GM21529 (cell line): Measurements from ENCODE around the gene SLC4A2.
"Not testable (repeated sequence)": the region's sequence is repeated elsewhere in the genome, so short reads cannot be mapped to it uniquely, and the experiment has no call there.

Experiments used
- ATAC-seq: cut with Tn5 transposase; IDR thresholded peaks from one replicate; pipeline ENCODE4 v1.9.1; 2021; ENCODE audit not compliant: unreplicated experiment

SLC4A2 gene

DNA sequence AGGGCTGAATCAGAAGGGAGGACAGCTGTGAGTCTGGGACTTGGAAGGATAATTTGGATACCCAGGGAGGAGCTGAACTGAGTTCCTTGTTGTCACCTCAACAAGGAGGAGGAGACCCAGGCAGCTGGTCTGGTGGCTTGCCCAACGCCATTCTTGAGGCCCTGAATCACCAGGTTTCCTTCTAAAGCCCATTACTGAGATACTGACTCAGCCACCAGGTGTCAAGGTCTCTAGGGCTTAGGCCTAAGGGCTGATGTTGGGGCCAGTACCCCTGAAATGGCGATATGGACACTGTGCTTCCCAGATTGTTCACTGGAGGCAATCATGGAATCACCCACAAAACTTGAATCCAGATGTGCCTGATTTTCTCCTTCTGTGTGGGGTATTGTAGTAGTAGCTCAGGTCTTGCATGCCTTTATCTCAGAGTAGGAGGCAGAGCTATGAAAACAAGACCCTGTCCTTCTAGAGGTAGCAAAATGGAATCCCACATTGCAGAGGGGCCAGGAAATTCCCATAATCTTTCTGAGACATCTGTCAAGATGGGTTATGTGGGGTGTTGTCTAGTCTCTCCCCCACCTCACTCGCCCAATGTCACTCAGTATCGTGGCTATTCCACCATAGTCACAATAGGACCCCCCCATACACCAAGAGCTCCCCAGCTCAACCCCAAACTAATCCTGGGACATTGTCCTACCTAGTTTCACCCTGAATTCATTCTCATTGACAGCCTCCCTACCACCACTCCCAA lies 33.3 kb upstream of the SLC4A2 start:
- ATAC-seq, result no peak

DNA sequence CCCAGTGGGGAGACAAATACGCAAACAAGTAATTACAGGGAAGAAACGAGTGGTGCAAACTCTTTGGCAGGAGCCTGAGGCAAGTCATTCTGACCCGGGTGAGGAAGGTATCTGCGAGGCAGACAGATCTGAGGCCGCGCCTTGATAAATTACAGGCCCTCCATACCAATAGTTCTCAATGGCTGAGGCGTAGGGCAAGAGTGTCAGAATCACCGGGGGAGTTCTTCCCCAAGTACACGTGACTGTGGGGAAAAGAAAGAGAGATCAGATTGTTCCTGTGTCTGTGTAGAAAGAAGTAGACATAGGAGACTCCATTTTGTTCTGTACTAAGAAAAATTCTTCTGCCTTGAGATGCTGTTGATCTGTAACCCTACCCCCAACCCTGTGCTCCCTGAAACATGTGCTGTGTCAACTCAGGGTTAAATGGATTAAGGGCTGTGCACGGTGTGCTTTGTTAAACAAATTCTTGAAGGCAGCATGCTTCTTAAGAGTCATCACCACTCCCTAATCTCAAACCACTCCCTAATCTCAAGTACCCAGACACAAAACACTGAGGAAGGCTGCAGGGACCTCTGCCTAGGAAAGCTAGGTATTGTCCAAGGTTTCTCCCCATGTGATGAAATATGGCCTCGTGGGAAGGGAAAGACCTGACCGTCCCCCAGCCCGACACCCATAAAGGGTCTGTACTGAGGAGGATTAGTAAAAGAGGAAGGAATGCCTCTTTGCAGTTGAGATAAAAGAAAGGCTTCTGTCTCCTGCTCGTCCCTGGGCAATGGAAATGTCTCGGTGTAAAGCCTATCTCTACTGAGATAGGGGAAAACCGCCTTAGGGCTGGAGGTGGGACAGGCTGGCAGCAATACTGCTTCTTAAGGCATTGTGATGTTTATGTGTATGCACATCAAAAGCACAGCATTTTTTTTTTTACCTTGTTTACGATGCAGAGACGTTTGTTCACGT lies 32.3 kb upstream of the SLC4A2 start:
- not testable (repeated sequence) for ATAC-seq

GRCh38 chr7:151027728-151028130 lies 31.7 kb upstream of the SLC4A2 start:
- not testable (repeated sequence) for ATAC-seq

- ATAC-seq, result peak; percentile 96
Observed at GRCh38 chr7:151028131-151028947, 31.1 kb upstream of the SLC4A2 start, which contains the start of gene ABCB8. TSS of gene ABCB8 (plus strand) at chr7:151028450. CDS start at chr7:151028516, 66 bp downstream.

DNA sequence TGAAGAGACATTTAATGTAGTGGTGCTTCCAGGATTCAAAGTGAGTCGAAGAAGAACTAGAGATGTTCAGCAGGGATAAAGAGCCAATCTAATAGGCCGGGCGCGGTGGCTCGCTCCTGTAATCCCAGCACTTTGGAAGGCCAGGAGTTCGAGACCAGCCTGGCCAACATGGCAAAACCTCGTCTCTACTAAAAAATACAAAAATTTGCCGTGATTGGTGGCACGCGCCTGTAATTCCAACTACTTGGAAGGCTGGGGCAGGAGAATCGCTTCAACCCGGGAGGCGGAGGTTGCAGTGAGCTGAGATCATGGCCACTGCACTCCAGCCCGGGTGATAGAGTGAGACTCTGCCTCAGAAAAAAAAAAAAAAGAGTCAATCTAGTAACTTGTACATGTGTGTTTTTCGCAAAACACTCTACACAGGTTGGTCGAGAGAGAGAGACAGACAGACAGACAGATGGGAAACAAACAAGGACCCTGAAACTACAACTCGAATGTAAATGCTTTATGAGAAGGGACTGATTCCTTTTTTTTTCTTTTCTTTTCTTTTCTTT lies 30.4 kb upstream of the SLC4A2 start:
- ATAC-seq, result no peak

- ATAC-seq, result no peak
Observed at GRCh38 chr7:151031011-151031410, 28.4 kb upstream of the SLC4A2 start.

DNA sequence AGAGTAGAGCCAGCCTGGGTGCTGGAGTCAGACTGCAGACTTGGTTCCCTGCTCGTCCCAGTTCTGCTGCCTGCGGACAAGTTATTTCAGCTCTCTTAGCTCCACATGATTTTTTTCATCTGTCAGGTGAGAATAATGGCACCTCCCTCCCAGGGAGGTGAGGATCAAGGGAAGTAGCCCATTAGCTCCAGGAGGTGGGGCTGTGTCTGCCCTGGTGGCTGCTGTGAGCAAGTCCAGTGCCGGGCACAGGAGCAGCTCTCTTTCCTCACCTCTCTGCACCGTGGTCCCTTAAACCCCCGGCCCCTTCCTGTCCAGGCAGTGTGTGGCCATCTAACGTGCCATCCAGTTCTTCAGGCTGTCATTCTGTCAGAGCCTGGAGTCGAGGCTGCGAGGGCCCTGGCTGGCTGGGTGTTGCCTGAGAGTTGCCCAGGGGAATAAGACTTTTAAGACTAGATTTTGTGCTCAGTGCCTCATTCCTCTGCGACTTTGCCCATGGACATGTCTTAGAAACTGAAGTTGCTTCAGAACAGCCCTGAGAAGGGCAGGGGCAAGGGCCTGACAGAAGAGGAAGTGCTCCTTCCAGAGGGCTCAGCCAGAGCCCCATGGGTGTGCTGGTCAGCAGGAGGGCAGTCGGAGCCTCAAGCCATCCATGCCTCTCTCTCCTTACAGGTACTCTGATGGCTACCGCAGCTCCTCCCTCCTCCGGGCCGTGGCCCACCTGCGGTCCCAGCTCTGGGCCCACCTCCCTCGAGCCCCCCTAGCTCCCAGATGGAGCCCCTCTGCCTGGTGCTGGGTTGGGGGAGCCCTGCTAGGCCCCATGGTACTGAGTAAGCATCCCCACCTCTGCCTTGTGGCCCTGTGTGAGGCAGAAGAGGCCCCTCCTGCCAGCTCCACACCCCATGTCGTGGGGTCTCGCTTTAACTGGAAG lies 26.2 kb upstream of the SLC4A2 start:
- ATAC-seq, result no peak

GRCh38 chr7:151033864-151034249 lies 25.5 kb upstream of the SLC4A2 start:
- no peak for ATAC-seq

DNA sequence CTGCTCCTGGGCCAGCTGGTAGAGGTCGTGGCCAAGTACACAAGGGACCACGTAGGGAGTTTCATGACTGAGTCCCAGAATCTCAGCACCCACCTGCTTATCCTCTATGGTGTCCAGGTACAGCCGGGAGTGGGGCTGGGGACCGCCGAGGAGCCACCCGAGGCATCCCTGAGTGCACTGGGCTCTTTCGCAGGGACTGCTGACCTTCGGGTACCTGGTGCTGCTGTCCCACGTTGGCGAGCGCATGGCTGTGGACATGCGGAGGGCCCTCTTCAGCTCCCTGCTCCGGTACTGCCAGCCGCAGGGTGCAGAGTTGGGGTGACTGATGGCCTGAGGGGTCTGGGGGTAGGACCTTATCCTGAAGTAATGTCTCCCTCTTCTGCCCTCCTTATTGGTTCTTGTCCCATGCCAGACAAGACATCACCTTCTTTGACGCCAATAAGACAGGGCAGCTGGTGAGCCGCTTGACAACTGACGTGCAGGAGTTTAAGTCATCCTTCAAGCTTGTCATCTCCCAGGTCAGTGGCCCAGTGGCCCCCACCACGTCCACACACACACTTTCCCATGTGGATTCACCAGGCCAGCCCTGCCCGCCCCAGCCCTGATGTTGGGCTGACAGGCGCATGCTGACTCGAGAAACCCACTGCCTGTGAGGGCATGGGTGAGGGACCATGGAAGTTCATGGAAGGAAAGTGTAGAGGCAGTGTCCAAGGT lies 24.9 kb upstream of the SLC4A2 start:
- ATAC-seq, result no peak

DNA sequence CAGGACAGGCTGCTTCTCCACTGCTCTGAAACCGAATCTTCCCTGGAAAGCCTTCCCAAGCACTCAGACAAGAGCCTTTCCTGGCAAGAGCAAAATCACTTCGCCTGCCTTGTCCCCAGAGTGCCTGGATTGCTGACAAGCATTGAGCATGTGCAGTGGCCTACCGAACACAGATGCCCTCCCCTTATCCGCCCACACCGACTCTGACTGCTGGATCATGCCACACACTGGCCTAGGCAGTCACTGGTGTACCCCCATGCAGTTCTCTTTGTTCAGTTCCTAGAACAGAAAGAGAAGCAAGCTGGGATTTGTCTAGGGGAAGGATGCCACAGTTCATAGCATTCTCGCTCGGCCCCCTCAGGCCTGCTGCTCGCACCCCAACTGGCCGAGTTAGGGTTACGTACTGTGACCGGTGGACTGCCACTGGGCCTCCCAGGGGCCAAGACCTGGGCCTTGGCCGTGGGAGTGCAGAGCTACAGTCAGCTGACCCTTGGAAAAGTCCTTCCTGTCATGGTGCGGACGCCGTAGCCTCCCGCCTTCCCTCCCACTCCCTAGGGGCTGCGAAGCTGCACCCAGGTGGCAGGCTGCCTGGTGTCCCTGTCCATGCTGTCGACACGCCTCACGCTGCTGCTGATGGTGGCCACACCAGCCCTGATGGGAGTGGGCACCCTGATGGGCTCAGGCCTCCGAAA lies 24.2 kb upstream of the SLC4A2 start:
- ATAC-seq, result no peak

- ATAC-seq, result no peak
Observed at GRCh38 chr7:151035902-151036301, 23.5 kb upstream of the SLC4A2 start.

GRCh38 chr7:151038951-151039849 lies 20.2 kb upstream of the SLC4A2 start:
- ATAC-seq, result peak; percentile 53

GRCh38 chr7:151039850-151040548 lies 19.4 kb upstream of the SLC4A2 start:
- no peak for ATAC-seq

GRCh38 chr7:151040616-151041375 lies 18.6 kb upstream of the SLC4A2 start:
- ATAC-seq, result no peak

GRCh38 chr7:151043449-151043848 lies 15.9 kb upstream of the SLC4A2 start:
- ATAC-seq, result not testable (repeated sequence)

DNA sequence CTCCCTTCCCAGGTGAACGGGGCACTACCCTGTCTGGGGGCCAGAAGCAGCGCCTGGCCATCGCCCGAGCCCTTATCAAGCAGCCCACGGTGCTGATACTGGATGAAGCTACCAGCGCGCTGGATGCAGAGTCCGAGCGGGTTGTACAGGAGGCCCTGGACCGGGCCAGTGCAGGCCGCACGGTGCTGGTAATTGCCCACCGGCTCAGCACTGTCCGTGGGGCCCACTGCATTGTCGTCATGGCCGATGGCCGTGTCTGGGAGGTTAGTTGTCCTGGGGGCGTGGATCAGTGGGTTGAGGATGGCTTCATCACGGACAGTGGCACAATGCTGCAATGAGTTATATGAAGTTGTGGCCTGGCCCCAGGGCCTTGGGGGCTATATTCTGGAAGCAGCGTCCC lies 15.4 kb upstream of the SLC4A2 start:
- ATAC-seq, result no peak
